ENCODE results near the gene TMEM80. TPM values are rescaled to one million over a fixed set of nuclear protein-coding genes. Genes with fewer than 3 reads are reported as not detected.
A peak's percentile ranks its signal among the peaks of the same experiment; 100 is the strongest.
"Not testable (repeated sequence)": the region's sequence is repeated elsewhere in the genome, so short reads cannot be mapped to it uniquely, and the experiment has no call there.

Gene TMEM80
- polyA plus RNA-seq (ENCODE audit: insufficient read length in 4 of 4): 10 to 100 TPM; 36.1 to 56.7 (median 46.3) TPM

DNA sequence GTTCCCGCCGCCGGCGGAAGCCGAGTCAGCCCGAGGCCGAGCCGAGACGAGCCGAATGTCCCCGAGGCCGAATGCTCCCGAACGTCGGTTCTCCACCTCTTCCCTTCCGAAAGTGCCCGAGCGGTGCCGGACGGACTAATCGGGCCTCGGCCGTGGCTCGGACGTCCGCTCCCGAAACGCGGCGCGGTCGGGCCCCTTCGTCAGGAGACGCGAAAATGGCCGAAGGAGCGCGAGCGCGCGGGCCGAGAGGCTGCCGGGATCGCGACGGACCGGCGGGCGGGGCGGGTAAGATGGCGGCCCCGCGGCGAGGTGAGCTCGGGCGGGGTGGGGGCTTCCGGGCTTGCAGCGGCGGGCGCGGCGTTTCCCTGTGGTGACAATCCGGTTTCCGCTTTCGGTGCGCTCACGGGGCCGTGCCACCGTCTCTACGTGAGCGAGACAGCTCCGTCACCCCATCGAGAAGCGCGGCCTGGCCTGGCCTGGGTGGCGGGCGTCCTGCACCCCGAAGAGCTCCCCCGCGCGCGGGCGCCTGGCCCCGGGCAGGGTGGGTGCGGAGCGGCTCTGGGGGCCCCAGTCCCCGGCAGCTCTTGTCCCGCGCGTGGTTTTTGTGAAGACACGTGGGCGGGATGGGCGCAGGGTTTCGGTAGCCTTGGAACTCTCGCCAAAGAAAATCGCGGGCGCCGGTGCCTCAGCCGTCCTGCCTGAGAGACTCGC is at the start of gene TMEM80:
Gene TMEM80 (plus strand): TSS at position 279 of the 711 bp plus-strand sequence. CDS start 12 bp downstream, at position 291.
- DNase-seq (ENCODE audit: low read depth in 4 of 4, low spot score in 2 of 4): peak; percentile 92 to 98 (median 96)

DNA sequence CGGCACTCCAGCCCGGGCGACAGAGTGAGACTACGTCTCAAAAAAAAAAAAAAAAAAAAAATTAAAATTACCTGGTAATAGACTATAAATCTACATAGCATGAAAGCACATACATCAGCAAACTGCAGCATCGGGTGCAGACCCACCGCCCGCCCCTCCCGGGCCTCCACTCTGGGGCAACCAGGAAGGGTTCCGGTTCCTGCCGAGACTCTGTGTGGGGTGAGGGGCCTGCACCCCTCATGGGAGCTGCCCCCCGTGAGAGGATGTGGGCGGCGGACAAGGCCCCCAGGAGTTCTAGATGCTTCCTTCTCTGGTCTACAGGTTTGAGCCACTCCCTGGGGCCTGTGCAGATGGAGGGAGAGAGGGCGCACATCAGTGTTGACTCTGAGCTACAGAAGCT is 49.4 kb upstream of the TMEM80 start:
- DNase-seq (ENCODE audit: low read depth in 4 of 4, low spot score in 2 of 4): no peak

DNA sequence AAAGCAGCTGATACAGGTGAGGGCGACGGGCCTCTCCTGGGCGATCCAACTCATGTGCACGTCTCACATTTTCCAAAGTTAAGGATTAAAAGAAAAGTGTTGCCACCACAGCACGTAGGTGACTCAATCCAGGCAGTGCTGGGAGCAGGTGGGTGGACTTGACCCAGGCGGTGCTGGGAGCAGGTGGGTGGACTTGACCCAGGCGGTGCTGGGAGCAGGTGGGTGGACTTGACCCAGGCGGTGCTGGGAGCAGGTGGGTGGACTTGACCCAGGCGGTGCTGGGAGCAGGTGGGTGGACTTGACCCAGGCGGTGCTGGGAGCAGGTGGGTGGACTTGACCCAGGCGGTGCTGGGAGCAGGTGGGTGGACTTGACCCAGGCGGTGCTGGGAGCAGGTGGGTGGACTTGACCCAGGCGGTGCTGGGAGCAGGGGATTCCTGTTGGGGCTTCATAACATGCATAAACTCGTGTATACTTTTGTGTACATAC is 47.9 kb upstream of the TMEM80 start:
- not testable (repeated sequence) for DNase-seq (ENCODE audit: low read depth in 4 of 4, low spot score in 2 of 4)

DNA sequence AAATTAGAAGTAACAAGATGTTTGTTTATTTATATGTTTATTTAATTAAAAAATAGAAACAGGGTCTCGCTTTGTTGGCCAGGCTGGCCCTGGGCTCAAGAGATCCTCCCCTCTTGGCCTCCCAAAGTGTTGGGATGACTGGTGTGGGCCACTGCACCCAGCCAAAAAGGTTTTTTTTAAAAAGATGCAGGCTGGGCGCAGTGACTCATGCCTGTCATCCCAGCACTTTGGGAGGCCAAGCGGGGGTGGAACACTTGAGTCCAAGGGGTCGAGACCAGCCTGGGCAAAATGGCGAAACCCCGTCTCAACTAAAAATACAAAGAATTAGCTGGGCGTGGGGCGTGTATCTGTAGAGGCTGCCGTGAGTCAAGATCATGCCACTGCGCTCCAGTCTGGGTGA is 45.1 kb upstream of the TMEM80 start:
- no peak for DNase-seq (ENCODE audit: low read depth in 4 of 4, low spot score in 2 of 4)

DNA sequence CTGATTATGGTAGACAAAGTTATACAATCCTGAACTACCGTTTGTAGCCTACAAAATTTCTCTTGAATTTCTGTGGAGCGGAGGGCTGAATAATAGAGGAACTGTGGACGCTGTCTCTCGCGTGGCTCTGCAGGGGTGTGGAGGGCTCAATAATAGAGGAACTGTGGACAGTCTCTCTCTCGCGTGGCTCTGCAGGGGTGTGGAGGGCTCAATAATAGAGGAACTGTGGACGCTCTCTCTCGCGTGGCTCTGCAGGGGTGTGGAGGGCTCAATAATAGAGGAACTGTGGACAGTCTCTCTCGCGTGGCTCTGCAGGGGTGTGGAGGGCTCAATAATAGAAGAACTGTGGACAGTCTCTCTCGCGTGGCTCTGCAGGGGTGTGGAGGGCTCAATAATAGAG is 42.5 kb upstream of the TMEM80 start:
- not testable (repeated sequence) for DNase-seq (ENCODE audit: low read depth in 4 of 4, low spot score in 2 of 4)

DNA sequence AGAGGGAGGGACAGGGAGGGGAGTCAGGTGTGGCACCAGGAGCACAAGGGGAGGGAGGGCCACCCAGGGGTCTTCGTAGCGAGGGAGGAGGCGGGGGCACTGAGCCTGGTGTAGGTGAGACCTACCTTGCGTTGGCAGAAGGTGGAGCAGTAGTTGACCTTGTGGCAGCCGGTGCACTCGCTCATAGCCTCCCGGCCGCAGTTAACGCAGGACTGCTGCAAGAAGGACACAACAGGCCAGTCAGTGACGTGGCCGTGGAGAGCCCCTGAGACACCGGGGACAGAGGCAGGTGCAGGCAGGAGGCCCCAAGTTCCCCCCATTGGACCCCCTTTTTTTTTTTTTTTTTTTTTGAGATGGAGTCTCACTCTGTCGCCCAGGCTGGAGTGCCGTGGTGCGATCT is 41.8 kb upstream of the TMEM80 start:
- DNase-seq (ENCODE audit: low read depth in 4 of 4, low spot score in 2 of 4): no peak

DNA sequence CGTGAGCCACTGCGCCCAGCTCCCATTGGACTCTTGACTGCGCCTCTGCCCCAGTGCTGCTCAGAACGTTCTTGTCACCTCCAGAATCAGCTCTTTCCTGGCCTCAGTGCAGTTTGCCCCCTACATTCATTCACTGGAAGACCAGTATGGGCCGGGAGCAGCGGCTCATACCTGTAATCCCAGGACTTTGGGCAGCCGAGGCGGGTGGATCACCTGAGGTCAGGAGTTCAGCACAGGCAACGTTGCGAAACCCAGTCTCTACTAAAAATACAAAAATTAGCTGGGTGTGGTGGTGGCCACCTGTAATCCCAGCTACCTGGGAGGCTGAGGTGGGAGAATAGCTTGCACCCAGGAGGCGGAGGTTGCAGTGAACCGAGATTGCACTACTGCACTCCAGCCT is 41.2 kb upstream of the TMEM80 start:
- DNase-seq (ENCODE audit: low read depth in 4 of 4, low spot score in 2 of 4): not testable (repeated sequence)

DNA sequence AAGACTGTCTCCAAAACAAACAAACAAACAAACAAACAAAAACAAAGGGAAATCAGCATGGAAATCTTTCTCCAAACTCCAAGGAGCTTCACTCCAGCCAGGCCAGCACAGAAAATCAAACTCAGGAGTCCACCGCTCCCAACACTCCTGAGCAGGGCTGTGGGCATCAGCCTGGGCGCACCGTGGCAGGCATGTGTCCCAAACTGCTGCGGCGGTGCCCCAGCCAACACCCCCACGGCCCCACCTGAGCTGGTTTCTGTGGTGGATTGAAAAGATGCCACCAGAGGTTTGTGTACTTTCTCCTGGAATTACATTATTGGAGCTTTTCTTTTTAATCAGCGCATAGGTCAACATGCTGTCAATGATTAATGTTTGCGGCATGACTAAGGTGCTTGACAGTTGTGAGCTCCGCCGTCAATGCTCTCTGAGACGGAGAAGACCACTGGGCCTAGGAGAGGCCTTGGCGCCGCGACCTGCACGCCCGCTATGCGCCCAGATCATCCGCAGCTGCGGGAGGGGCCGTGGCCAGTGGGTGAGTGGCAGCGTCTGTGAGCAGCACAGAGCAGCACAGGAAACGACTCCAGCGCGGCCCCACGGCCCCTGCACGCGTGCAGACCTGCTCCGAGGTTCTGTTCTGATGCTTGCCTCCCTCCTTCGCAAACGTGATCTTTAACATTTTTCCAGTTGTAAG is 40.4 kb upstream of the TMEM80 start:
- DNase-seq (ENCODE audit: low read depth in 4 of 4, low spot score in 2 of 4): no peak

DNA sequence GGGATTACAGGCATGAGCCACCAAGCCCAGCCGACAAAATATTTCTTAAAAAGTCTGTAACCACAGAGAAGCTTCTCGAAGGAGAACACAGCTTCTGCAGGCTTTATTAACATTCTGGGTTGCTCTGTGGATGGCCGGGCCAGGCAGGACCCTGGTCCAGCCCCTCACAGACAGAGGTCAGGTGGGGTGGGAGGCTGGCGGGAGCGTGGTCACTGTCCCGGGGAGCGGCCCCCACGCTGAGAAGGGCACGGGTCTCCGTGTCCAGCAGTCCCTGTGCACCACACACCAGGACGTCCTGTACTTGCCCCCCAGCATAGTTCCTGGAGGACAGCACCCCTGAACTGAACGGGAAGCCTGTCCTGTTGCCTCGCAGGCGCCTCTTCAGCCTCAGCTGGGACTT is 39.2 kb upstream of the TMEM80 start:
- DNase-seq (ENCODE audit: low read depth in 4 of 4, low spot score in 2 of 4): no peak

DNA sequence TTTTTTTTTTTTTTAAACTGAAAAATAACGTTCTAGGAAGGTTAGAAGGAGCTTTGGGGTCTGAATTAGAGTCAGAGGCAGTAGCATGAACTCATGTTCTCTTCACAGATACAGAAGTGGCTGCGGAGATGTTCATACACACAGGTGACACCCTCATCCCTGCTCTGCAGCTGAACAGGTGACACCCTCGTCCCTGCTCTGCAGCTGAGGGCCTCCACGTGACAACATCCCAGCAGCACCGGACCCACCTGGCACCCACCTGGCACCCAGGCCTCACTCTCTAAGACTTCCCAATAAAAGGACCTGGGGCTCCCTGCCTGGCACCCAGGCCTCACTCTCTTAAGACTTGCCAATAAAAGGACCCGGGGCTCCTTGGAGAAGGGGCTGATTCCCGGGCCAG is 38.8 kb upstream of the TMEM80 start:
- DNase-seq (ENCODE audit: low read depth in 4 of 4, low spot score in 2 of 4): no peak

DNA sequence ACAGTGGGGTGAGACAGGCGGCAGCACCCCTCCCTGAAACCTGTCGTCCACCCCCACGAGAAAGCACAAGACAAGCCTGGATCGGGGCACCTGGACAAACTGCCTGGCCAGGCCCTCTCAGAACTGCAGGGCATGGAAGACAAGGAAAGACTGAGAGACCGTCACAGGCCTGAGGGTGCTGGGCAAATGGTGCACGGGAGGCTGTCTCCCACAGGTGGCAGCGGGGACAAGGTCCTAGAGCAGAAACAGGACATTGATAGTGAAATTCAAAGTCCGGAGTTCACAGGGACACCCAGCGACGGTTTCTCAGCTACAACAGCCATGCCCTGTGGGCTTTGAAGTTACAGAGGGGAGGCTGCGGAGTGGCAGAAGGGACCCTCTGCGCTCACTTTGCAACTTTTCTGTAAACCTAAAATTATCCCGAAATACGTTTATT is 37.9 kb upstream of the TMEM80 start:
- DNase-seq (ENCODE audit: low read depth in 4 of 4, low spot score in 2 of 4): no peak

DNA sequence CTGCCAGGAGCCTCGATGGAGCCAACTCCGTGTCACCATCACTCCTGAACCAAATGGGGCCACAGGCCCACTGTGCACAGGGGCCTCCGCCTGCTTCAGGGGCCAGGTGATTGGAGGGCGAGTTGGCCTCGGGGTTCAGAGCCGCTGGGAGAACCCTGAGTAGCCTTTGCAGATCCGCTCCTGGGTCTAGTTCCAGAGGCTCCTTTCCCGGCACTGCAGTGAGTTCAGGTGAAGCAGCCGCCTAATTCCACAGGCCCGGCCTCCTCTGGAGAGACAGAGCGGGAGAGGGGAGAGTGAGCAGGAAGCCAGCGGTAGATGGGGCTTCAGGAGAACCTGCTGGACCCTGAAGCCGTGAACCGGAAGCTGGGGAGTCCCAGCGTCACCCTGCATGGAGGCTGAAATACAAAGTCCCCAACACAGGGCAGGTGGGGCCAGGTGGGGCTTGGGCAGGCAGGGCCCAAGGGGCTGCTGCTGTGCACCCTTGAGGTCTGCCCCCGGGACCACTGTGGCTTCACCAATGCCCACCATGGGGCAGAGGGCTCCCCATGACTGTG is 36.0 kb upstream of the TMEM80 start:
- no peak for DNase-seq (ENCODE audit: low read depth in 4 of 4, low spot score in 2 of 4)

DNA sequence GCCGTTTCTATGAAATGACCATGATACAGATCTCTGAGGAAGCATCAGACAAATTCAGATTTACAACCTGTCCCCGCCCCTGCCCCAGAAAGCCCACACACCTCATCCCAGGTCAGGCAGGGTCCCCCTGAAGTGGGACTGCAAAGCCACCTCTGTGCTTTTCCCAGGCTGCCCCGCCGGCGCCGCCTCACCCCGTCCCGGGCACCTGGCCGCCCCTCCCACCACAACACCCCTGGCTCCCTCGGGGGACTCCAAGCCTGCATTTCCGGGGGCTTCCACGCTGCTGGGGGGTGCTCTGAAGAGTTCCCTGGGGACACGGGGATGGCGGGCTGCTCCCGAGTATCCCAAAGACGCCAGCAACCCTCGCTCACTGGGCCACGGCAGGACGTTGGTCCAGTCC is 35.3 kb upstream of the TMEM80 start:
- DNase-seq (ENCODE audit: low read depth in 4 of 4, low spot score in 2 of 4): no peak

DNA sequence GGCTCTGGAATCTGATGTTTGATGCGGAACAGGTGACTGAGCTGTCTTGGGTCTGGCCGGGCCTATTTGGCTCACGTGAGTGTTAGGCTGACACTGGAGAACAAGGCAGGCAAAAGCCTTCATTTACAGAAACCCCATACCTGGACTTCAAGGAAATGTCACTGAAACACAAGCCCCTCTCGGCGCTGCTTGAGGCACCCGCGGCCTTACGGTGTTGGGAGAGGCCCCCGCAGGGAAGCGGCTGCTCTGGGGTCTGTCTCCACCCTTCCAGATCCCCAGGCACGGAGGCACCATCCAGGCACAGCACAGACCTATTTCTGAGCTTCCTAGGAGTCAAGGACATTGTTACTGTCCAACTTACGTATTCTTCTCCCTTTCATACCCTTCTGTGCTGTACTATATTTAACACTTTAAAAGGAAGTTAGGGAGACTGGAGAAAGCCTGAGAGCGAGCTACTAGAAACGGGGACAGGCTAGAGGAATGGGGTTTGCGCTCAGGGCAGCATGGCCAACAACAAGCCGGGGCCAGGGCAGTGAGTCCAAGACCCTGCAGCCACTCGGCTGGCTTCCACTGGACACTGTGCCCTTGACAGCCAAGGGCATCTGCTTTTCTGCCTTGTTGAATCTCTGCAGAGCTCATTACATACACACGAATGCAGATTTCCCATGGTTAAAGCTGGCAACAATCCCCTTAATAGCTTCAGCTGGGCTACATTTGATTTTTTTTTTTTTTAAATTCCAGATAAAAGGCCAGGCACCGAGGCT is 34.8 kb upstream of the TMEM80 start:
- no peak for DNase-seq (ENCODE audit: low read depth in 4 of 4, low spot score in 2 of 4)

DNA sequence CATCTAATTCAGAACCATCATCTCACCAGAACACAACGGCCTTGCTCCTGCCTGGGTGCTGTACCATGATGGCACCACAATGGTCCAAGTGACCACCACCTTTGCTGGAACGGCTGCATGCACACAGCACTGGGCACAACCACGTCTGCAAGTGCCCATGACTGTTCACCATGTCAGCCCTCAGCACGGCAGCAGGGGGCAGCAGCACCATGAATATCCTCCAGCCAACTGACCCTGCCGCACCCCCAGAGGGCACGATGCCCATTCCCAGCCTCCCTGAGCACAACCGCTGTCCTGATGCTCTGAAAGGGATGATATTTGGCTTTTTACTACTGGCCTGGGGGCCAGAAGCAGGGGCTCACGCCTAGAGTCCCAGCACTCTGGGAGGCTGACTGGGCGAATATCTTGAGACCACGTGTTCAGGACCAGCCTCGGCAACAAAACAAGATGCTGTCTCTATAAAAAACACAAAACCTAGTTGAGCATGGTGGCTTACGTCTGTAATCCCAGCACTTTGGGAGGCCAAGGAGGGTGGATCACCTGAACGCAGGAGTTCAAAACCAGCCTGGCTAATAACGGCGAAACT is 32.8 kb upstream of the TMEM80 start:
- no peak for DNase-seq (ENCODE audit: low read depth in 4 of 4, low spot score in 2 of 4)

DNA sequence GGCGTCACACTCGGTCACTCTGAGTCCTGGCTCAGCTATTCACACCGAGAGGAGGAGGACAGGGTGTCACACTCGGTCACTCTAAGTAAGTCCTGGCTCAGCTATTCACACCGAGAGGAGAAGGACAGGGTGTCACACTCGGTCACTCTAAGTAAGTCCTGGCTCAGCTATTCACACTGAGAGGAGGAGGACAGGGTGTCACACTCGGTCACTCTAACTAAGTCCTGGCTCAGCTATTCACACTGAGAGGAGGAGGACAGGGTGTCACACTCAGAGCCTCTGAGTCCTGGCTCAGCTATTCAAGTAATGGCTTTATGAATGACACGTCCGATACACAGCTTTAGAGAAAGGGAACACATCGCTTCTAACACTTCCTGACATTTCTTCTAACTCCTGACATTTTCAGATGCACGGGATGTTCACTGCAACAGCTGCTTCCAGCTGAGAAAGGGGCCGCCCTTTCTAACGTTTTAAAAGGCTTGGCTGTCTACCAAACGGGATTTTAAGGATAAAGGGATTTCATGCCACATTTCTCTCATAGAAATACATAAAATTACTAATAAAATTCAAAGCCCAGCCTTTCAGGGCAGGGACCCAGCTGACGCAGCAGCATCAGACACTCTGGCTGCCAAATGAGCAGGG is 30.4 kb upstream of the TMEM80 start:
- DNase-seq (ENCODE audit: low read depth in 4 of 4, low spot score in 2 of 4): peak in 3 of 4 donors; percentile 23 to 37 (median 24)

DNA sequence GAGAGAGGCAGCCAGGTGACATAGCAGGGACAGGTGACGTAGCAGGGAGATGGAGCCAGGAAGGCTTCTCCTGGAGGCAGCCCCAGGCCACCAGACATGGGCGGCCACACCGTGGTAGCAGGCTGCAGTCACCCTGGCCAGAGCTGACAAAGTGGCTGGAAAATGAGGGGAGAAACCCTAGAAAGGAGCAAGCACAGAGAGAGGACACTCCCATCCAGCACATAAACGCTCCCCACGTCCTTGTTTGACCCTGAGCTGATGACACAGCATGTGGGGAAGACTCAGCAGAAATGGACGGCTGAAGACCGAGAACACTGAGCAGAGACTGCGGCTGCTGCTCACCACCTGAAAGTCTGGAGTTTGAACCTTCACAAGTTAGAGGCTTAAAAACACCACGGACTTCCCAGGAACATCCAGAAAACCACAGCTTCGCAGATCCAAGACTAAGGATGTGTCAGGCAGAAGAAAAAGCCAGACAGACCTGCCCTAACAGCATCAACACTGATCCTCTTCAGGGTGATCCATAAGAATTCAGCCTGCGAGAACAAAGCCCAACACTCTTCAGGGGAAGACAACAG is 29.8 kb upstream of the TMEM80 start:
- no peak for DNase-seq (ENCODE audit: low read depth in 4 of 4, low spot score in 2 of 4)

DNA sequence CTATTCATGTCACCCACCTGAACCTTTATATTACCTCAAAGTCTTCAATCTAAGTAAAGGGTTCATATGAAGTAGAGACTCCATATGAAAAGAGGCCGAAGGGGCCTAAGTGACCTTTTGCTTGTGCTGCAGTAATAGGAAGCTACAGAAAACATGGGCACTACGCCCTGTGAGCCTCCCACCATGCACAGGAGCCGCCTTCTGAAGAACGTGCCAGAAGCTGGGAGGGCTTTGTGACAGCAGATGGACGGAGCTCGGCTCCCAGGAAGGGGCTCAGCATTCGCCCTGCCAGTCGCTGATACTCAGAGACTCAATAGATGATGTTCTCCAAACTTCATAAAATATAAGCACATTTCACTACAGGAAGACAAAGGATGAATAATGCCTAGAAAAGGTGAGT is 21.8 kb upstream of the TMEM80 start:
- no peak for DNase-seq (ENCODE audit: low read depth in 4 of 4, low spot score in 2 of 4)

DNA sequence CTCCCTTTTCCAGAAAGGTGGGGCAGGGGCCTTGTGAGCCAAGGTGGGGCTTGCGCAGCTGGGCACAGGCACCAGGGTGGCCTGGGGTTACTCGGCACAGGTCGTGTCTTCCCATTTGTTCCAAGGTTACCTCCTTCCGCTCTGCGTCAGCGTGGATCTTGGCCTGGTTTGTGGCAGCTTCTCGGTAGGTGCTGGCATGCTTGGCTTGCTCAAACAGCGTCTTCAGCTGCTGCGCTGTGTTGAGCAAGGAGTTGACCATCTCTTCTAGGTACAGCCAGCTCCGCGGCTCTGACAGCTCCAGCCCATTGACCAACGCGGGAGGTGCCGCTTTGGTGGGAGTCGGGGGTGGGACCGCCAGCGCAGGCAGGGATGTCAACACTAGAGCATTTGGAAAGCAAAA is 21.2 kb upstream of the TMEM80 start:
- no peak for DNase-seq (ENCODE audit: low read depth in 4 of 4, low spot score in 2 of 4)

DNA sequence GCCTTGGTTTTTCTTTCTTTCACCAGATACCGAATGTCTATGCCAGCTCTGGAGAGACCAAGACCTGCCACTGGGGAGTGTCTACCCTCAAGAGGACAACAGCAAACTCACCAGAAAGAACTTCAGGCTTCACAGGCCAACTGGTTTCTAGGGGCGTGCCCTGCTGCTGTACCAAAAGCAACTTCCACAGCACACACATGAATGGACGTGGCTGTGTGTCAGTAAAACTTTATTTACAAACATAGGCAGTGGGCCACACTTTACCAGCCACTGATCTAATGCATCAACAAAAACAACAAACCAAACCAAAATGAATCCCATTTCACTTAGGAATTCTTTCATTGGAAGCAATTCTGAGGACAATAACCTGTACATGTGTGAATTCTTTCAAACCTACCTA is 17.3 kb upstream of the TMEM80 start:
- no peak for DNase-seq (ENCODE audit: low read depth in 4 of 4, low spot score in 2 of 4)

Measured in left renal cortex interstitium (tissue), 4 donors.